ENCODE measurements around the gene CTSC.
A peak's percentile ranks its signal among the peaks of the same experiment; 100 is the strongest.

The CTSC gene

GRCh38 chr11:88320149-88320559 is 17.4 kb downstream of the CTSC start (continued):
- TF ChIP-seq ZNF639 (tag by site-specific recombination; IDR thresholded peaks at IDR 0.05) = no peak; the same call in 1 of the 2 replicates
- TF ChIP-seq ZBTB7A (tag by site-specific recombination; IDR thresholded peaks at IDR 0.05; ENCODE audit: low read depth) = no peak
- TF ChIP-seq ZSCAN30 (tag by site-specific recombination; IDR thresholded peaks at IDR 0.05) = peak; percentile 96
- no peak for TF ChIP-seq ZNF184 (tag by site-specific recombination; IDR thresholded peaks at IDR 0.05)
- peak; percentile 95 for TF ChIP-seq FEZF1 (tag by site-specific recombination; IDR thresholded peaks at IDR 0.05)
- no peak for TF ChIP-seq ZNF221 (tag by site-specific recombination; IDR thresholded peaks at IDR 0.05; ENCODE audit: borderline replicate concordance)
- TF ChIP-seq YY1 (tag by site-specific recombination; IDR thresholded peaks at IDR 0.05) = 0 out of 2 replicates have a peak, but pooled peaks have one; percentile 36
- no peak for TF ChIP-seq ZNF645 (tag by site-specific recombination; IDR thresholded peaks at IDR 0.05)
- TF ChIP-seq GLIS1 (tag by site-specific recombination; IDR thresholded peaks at IDR 0.05) = no peak
- TF ChIP-seq ZNF202 (tag by site-specific recombination; IDR thresholded peaks at IDR 0.05; ENCODE audit: borderline replicate concordance) = no peak
- no peak for TF ChIP-seq ZNF555 (tag by site-specific recombination; conservative IDR thresholded peaks at IDR 0.05)
- no peak for TF ChIP-seq MEIS1 (CRISPR knock-in tag; IDR thresholded peaks at IDR 0.05; ENCODE audit: borderline replicate concordance)
- TF ChIP-seq ZNF311 (tag by site-specific recombination; IDR thresholded peaks at IDR 0.05; ENCODE audit: borderline replicate concordance) = no peak
- no peak for TF ChIP-seq ZNF623 (tag by site-specific recombination; IDR thresholded peaks at IDR 0.05)
- TF ChIP-seq ZNF544 (tag by site-specific recombination; IDR thresholded peaks at IDR 0.05) = no peak
- no peak for TF ChIP-seq ZNF585B (tag by site-specific recombination; IDR thresholded peaks at IDR 0.05)
- TF ChIP-seq ZFP3 (tag by site-specific recombination; IDR thresholded peaks at IDR 0.05; ENCODE audit: low read depth) = no peak
- no peak for TF ChIP-seq ZNF514 (tag by site-specific recombination; IDR thresholded peaks at IDR 0.05)
- TF ChIP-seq ZBTB21 (tag by site-specific recombination; IDR thresholded peaks at IDR 0.05) = no peak
- TF ChIP-seq KLF8 (tag by site-specific recombination; IDR thresholded peaks at IDR 0.05) = no peak
- no peak for TF ChIP-seq SETDB1 (IDR thresholded peaks at IDR 0.05; ENCODE audit: insufficient read length, low read length)
- no peak for TF ChIP-seq ZNF214 (tag by site-specific recombination; IDR thresholded peaks at IDR 0.05; ENCODE audit: borderline replicate concordance)
- no peak for TF ChIP-seq ZNF211 (tag by site-specific recombination; IDR thresholded peaks at IDR 0.05; ENCODE audit: low read depth)
- TF ChIP-seq KLF10 (tag by site-specific recombination; IDR thresholded peaks at IDR 0.05) = 0 out of 2 replicates have a peak, but pooled peaks have one; percentile 44
- TF ChIP-seq ZNF473 (tag by site-specific recombination; IDR thresholded peaks at IDR 0.05) = no peak
- no peak for TF ChIP-seq ZNF670 (tag by site-specific recombination; IDR thresholded peaks at IDR 0.05; ENCODE audit: low read depth)
- TF ChIP-seq ZNF280D (tag by site-specific recombination; IDR thresholded peaks at IDR 0.05) = no peak
- TF ChIP-seq ZNF248 (tag by site-specific recombination; IDR thresholded peaks at IDR 0.05) = no peak
- TF ChIP-seq SCRT1 (tag by site-specific recombination; IDR thresholded peaks at IDR 0.05; ENCODE audit: borderline replicate concordance) = no peak
- no peak for TF ChIP-seq ZNF830 (tag by site-specific recombination; IDR thresholded peaks at IDR 0.05; ENCODE audit: low read depth)
- TF ChIP-seq ZNF112 (tag by site-specific recombination; IDR thresholded peaks at IDR 0.05) = no peak
- no peak for TF ChIP-seq ZNF530 (tag by site-specific recombination; IDR thresholded peaks at IDR 0.05; ENCODE audit: low read depth)
- TF ChIP-seq ZNF660 (tag by site-specific recombination; IDR thresholded peaks at IDR 0.05) = no peak
- TF ChIP-seq ZNF404 (tag by site-specific recombination; IDR thresholded peaks at IDR 0.05) = no peak
- TF ChIP-seq ZBTB11 (tag by site-specific recombination; conservative IDR thresholded peaks at IDR 0.05; ENCODE audit: low read depth) = no peak
